A549 (cell line): Measurements from ENCODE around the gene EDN1. TPM values are rescaled to one million over a fixed set of nuclear protein-coding genes. Genes with fewer than 3 reads are reported as not detected.
A peak's percentile ranks its signal among the peaks of the same experiment; 100 is the strongest.

Experiments used
- ATAC-seq, 2 experiments: fragments of 200-7000 bp in 1 of 2; fragments of >200 bp in 1 of 2; cut with Nextera tagmentation in 1 of 2; cut with Tn5 transposase in 1 of 2; 3 replicates each; pipeline versions ENCODE4 v1.8.0 to v1.9.1; 2018 to 2020; ENCODE audit warnings: mild to moderate bottlenecking in 1 of 2, moderate library complexity in 1 of 2
- CTCF ChIA-PET: fragments of 300-600 bp; sonication (Branson Sonifier 250); formaldehyde crosslinking; extraction: SDS; loops from one replicate; lab custom pipeline; 2021; ENCODE audit warnings: antibody characterized with exemption, inconsistent platforms; lab: Yijun Ruan, JAX
- POLR2A ChIA-PET: fragments of 350-600 bp; formaldehyde crosslinking; extraction: SDS; loops from one replicate; lab custom pipeline; 2021; ENCODE audit warnings: antibody characterized with exemption, inconsistent platforms; lab: Yijun Ruan, JAX
- DNase-seq, 2 experiments: peaks; one replicate each; pipeline versions ENCODE4 v3.0.0 to v3.0.0-alpha.2; 2011 to 2016; ENCODE audit warnings: low read depth in 1 of 2, low spot score in 1 of 2
- FAIRE-seq: peaks from 2 replicates; lab custom pipeline; 2011; peaks lifted over from hg19 to GRCh38; lab: Jason Lieb, UNC
- H3K27ac ChIP-seq, 2 experiments: fragments of >200 bp; sonication (Bioruptor Twin); formaldehyde crosslinking; 3 replicates each; pipeline ENCODE4 v1.5.1; 2016 to 2017
- H3K4me1 ChIP-seq: fragments of >200 bp; sonication (Bioruptor Twin); formaldehyde crosslinking; 3 replicates; pipeline ENCODE4 v1.6.1; 2016
- H3K4me2 ChIP-seq: fragments of >200 bp; sonication (Bioruptor Twin); formaldehyde crosslinking; 3 replicates; pipeline ENCODE4 v1.6.1; 2016
- H3K4me3 ChIP-seq: fragments of >200 bp; sonication (Bioruptor Twin); formaldehyde crosslinking; 3 replicates; pipeline ENCODE4 v1.5.1; 2016
- H3K9me3 ChIP-seq: fragments of >200 bp; sonication (Bioruptor Twin); formaldehyde crosslinking; 3 replicates; pipeline ENCODE4 v1.6.1; 2016
- BCL3 ChIP-seq: fragments of >200 bp; sonication (Bioruptor Twin); formaldehyde crosslinking; IDR thresholded peaks from 3 replicates; pipeline ENCODE4 v1.6.1; 2016
- BHLHE40 ChIP-seq: IDR thresholded peaks from 2 replicates; pipeline ENCODE4 v1.6.1; 2012; ENCODE audit warnings: low read depth, low read length, inconsistent platforms
- CBX2 ChIP-seq: fragments of 200-600 bp; sonication (generic); IDR thresholded peaks from 2 replicates; pipeline ENCODE4 v1.6.1; 2016; ENCODE audit warnings: low read depth, mild to moderate bottlenecking, borderline replicate concordance
- CHD2 ChIP-seq: fragments of 150-350 bp; IDR thresholded peaks from 2 replicates; pipeline ENCODE4 v1.6.1; 2014; ENCODE audit warnings: low read length; ENCODE audit not compliant: partially characterized antibody
- E2F6 ChIP-seq: IDR thresholded peaks from 2 replicates; pipeline ENCODE4 v1.6.1; 2012; ENCODE audit warnings: low read depth, borderline replicate concordance
- EHMT2 ChIP-seq: fragments of 200-600 bp; sonication (generic); IDR thresholded peaks from 2 replicates; pipeline ENCODE4 v1.6.1; 2016; ENCODE audit warnings: antibody characterized with exemption, low read depth, mild to moderate bottlenecking, moderate library complexity
- EP300 ChIP-seq, 2 experiments: fragments of >200 bp; sonication (Bioruptor Twin); formaldehyde crosslinking; IDR thresholded peaks; 2 replicates in 1 of 2; 3 replicates in 1 of 2; pipeline ENCODE4 v1.6.1; 2016 to 2017
- FOSL2 ChIP-seq, 2 experiments: fragments of 450-650 bp in 1 of 2; fragments of >200 bp in 1 of 2; sonication (Bioruptor Twin) in 1 of 2; formaldehyde crosslinking; IDR thresholded peaks; 2 replicates each; pipeline versions ENCODE4 v1.5.0 to v1.6.1; 2016 to 2020; ENCODE audit warnings: mild to moderate bottlenecking in 1 of 2, moderate library complexity in 1 of 2
- FOXS1 ChIP-seq: fragments of 250-450 bp; sonication (Bioruptor Pico); IDR thresholded peaks from 2 replicates; pipeline ENCODE4 v1.5.0; 2020; ENCODE audit warnings: mild to moderate bottlenecking, moderate library complexity
- GATA3 ChIP-seq: IDR thresholded peaks from 2 replicates; pipeline ENCODE4 v1.6.1; 2012; ENCODE audit warnings: borderline replicate concordance
- HOXB13 ChIP-seq: fragments of 250-450 bp; sonication (Bioruptor Pico); IDR thresholded peaks from 2 replicates; pipeline ENCODE4 v1.5.0; 2020; ENCODE audit warnings: low read depth, mild to moderate bottlenecking, moderate library complexity
- HOXB5 ChIP-seq: fragments of 250-450 bp; sonication (Bioruptor Pico); IDR thresholded peaks from 2 replicates; pipeline ENCODE4 v1.5.0; 2020; ENCODE audit warnings: mild to moderate bottlenecking, moderate library complexity
- JUN ChIP-seq, 2 experiments: fragments of >200 bp; sonication (Bioruptor Twin); formaldehyde crosslinking; IDR thresholded peaks; 2 replicates in 1 of 2; 3 replicates in 1 of 2; pipeline ENCODE4 v1.6.1; 2016 to 2017
- JUNB ChIP-seq: fragments of >200 bp; sonication (Bioruptor Twin); formaldehyde crosslinking; IDR thresholded peaks from 2 replicates; pipeline ENCODE4 v1.6.1; 2016
- MAFK ChIP-seq: fragments of 450-650 bp; IDR thresholded peaks from 2 replicates; pipeline ENCODE4 v1.6.1; 2014; ENCODE audit not compliant: partially characterized antibody
- MYC ChIP-seq: IDR thresholded peaks from 2 replicates; pipeline ENCODE4 v1.6.1; 2012; ENCODE audit warnings: mild to moderate bottlenecking, inconsistent platforms, low read length, improper control_type of control experiment, borderline replicate concordance
- NFE2L2 ChIP-seq: fragments of 150-350 bp; conservative IDR thresholded peaks from 2 replicates; pipeline ENCODE4 v1.6.1; 2014; ENCODE audit warnings: low read length
- NR3C1 ChIP-seq: fragments of >200 bp; sonication (Bioruptor Twin); formaldehyde crosslinking; IDR thresholded peaks from 3 replicates; pipeline ENCODE4 v1.6.1; 2017
- PHF8 ChIP-seq: fragments of 200-600 bp; sonication (generic); IDR thresholded peaks from 2 replicates; pipeline ENCODE4 v1.6.1; 2016; ENCODE audit warnings: low read depth, mild to moderate bottlenecking, antibody characterized with exemption, moderate library complexity, borderline replicate concordance
- POLR2A ChIP-seq: IDR thresholded peaks from 2 replicates; pipeline ENCODE4 v1.6.1; 2012; ENCODE audit warnings: mild to moderate bottlenecking, low read length
- RAD21 ChIP-seq, 2 experiments: fragments of >200 bp in 1 of 2; sonication (Bioruptor Twin) in 1 of 2; formaldehyde crosslinking in 1 of 2; IDR thresholded peaks in 1 of 2; conservative IDR thresholded peaks in 1 of 2; 2 replicates in 1 of 2; 3 replicates in 1 of 2; pipeline ENCODE4 v1.6.1; 2012 to 2018; ENCODE audit warnings: inconsistent platforms in 1 of 2
- RCOR1 ChIP-seq: fragments of 150-350 bp; IDR thresholded peaks from 2 replicates; pipeline ENCODE4 v1.6.1; 2014; ENCODE audit warnings: antibody characterized with exemption, low read length, low read depth
- SMC3 ChIP-seq: fragments of >200 bp; sonication (Bioruptor Twin); formaldehyde crosslinking; IDR thresholded peaks from 3 replicates; pipeline ENCODE4 v1.6.1; 2018; ENCODE audit warnings: inconsistent platforms
- TFCP2L1 ChIP-seq: fragments of 250-450 bp; sonication (Bioruptor Pico); IDR thresholded peaks from 2 replicates; pipeline ENCODE4 v1.5.0; 2021; ENCODE audit warnings: mild to moderate bottlenecking
- TP53 ChIP-seq: fragments of 250-450 bp; sonication (Bioruptor Pico); IDR thresholded peaks from 2 replicates; pipeline ENCODE4 v1.5.0; 2021; ENCODE audit warnings: mild to moderate bottlenecking, moderate library complexity
- ZC3H11A ChIP-seq: fragments of 450-650 bp; IDR thresholded peaks from 2 replicates; pipeline ENCODE4 v1.6.1; 2014; ENCODE audit warnings: antibody characterized with exemption, mild to moderate bottlenecking
- WGBS: methylation state at CpG from one replicate; pipeline ENCODE4 v1.1.6; 2017; ENCODE audit errors: missing lambda C conversion rate; 5-methylcytosine and 5-hydroxymethylcytosine counted together
- polyA minus RNA-seq: library from RNA; depleted of rRNA, polyadenylated mRNA; stranded (reverse); fragments of >200 nt; gene quantifications from 2 replicates; pipeline ENCODE4 v1.2.3, GENCODE V29; 2011; rRNA and poly(A)+ RNA removed
- polyA plus RNA-seq, 4 experiments: library from polyadenylated mRNA; depleted of rRNA in 3 of 4; stranded (reverse); fragments of >200 nt; fragmentation: RNase III in 1 of 4; extraction: RNeasy Plus Mini Kit Qiagen cat#74134 plus additional on column Dnase treatment in 1 of 4; gene quantifications; 2 replicates in 3 of 4; 3 replicates in 1 of 4; pipeline ENCODE4 v1.2.3, GENCODE V29; 2011 to 2017
- TF ChIP-seq, protein P1 (sequence below): fragments of >200 bp; sonication (Bioruptor Twin); formaldehyde crosslinking; IDR thresholded peaks from 3 replicates; pipeline ENCODE4 v1.5.1; 2016
- TF ChIP-seq, protein P2 (sequence below): IDR thresholded peaks from 2 replicates; pipeline ENCODE4 v1.6.1; 2012
- TF ChIP-seq, protein P3 (sequence below): fragments of 200-600 bp; sonication (generic); IDR thresholded peaks from 2 replicates; pipeline ENCODE4 v1.6.1; 2016; ENCODE audit warnings: antibody characterized with exemption, mild to moderate bottlenecking, moderate library complexity

EDN1 gene
- polyA plus RNA-seq (2011; rRNA removed) (67.1 and 87.4 TPM in 2 replicates), polyA plus RNA-seq (2017; fragmentation: RNase III; extraction: RNeasy Plus Mini Kit Qiagen cat#74134 plus additional on column Dnase treatment) (33.2 to 34.3 TPM (median 33.5 TPM) in 3 replicates), polyA minus RNA-seq (40.1 and 44.8 TPM in 2 replicates)
- 41.2 and 42.5 TPM in 2 replicates for polyA plus RNA-seq (2012; cell fraction: cytosol; rRNA removed)
- polyA plus RNA-seq (2012; cell fraction: nucleus; rRNA removed) = 54.7 and 61.3 TPM in 2 replicates

- Histone ChIP-seq H3K27ac (peak within 1 kb of the TSS; percentile 89 to 95), H3K4me3 (peak within 1 kb of the TSS; percentile 81), H3K4me1 (peaks cover 41% of the 10 kb centered on the region), H3K4me2 (peak within 1 kb of the TSS; percentile 92), H3K9me3 (no peaks in the 10 kb centered on the region)
- DNase-seq (peak; percentile 70 to 93), ATAC-seq (peak; percentile 60 to 64), FAIRE-seq (no peak)
- no peak for TF ChIP-seq PHF8
- TF ChIP-seq JUN (IDR thresholded peaks at IDR 0.05) = peak in 1 of 2 experiments; percentile 93; a peak in 4 of 5 replicates
- peak in 1 of 2 experiments; percentile 34; a peak in 1 of 5 replicates for TF ChIP-seq EP300 (IDR thresholded peaks at IDR 0.05)
- TF ChIP-seq, protein P1, sequence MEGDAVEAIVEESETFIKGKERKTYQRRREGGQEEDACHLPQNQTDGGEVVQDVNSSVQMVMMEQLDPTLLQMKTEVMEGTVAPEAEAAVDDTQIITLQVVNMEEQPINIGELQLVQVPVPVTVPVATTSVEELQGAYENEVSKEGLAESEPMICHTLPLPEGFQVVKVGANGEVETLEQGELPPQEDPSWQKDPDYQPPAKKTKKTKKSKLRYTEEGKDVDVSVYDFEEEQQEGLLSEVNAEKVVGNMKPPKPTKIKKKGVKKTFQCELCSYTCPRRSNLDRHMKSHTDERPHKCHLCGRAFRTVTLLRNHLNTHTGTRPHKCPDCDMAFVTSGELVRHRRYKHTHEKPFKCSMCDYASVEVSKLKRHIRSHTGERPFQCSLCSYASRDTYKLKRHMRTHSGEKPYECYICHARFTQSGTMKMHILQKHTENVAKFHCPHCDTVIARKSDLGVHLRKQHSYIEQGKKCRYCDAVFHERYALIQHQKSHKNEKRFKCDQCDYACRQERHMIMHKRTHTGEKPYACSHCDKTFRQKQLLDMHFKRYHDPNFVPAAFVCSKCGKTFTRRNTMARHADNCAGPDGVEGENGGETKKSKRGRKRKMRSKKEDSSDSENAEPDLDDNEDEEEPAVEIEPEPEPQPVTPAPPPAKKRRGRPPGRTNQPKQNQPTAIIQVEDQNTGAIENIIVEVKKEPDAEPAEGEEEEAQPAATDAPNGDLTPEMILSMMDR = no peak
- TF ChIP-seq NFE2L2 = no peak
- no peak for TF ChIP-seq FOSL2 (IDR thresholded peaks at IDR 0.05)
- TF ChIP-seq FOSL2 (CRISPR knock-in tag; IDR thresholded peaks at IDR 0.05) = peak; percentile 78
- TF ChIP-seq HOXB13 = no peak
- TF ChIP-seq CBX2 = no peak
- peak; percentile 21; the same call in 1 of the 3 replicates for TF ChIP-seq SMC3
- TF ChIP-seq NR3C1 = no peak
- TF ChIP-seq, protein P2, sequence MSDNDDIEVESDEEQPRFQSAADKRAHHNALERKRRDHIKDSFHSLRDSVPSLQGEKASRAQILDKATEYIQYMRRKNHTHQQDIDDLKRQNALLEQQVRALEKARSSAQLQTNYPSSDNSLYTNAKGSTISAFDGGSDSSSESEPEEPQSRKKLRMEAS = peak; percentile 89
- no peak; the same call in 1 of the 2 replicates for TF ChIP-seq TFCP2L1 (CRISPR knock-in tag)
- no peak for TF ChIP-seq FOXS1 (CRISPR knock-in tag)
- peak; percentile 15 for TF ChIP-seq CHD2
- peak; percentile 96 for TF ChIP-seq POLR2A
- TF ChIP-seq MYC = peak; percentile 58; the same call in 1 of the 2 replicates
- TF ChIP-seq, protein P3, sequence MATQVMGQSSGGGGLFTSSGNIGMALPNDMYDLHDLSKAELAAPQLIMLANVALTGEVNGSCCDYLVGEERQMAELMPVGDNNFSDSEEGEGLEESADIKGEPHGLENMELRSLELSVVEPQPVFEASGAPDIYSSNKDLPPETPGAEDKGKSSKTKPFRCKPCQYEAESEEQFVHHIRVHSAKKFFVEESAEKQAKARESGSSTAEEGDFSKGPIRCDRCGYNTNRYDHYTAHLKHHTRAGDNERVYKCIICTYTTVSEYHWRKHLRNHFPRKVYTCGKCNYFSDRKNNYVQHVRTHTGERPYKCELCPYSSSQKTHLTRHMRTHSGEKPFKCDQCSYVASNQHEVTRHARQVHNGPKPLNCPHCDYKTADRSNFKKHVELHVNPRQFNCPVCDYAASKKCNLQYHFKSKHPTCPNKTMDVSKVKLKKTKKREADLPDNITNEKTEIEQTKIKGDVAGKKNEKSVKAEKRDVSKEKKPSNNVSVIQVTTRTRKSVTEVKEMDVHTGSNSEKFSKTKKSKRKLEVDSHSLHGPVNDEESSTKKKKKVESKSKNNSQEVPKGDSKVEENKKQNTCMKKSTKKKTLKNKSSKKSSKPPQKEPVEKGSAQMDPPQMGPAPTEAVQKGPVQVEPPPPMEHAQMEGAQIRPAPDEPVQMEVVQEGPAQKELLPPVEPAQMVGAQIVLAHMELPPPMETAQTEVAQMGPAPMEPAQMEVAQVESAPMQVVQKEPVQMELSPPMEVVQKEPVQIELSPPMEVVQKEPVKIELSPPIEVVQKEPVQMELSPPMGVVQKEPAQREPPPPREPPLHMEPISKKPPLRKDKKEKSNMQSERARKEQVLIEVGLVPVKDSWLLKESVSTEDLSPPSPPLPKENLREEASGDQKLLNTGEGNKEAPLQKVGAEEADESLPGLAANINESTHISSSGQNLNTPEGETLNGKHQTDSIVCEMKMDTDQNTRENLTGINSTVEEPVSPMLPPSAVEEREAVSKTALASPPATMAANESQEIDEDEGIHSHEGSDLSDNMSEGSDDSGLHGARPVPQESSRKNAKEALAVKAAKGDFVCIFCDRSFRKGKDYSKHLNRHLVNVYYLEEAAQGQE = peak; percentile 50
- peak; percentile 91; the same call in 2 of the 3 replicates for TF ChIP-seq BCL3
- TF ChIP-seq MAFK = no peak
- TF ChIP-seq RCOR1 = no peak
- TF ChIP-seq ZC3H11A = no peak
- TF ChIP-seq BHLHE40 = peak; percentile 27; the same call in 1 of the 2 replicates
- no peak for TF ChIP-seq EHMT2
- peak; percentile 69; the same call in 1 of the 2 replicates for TF ChIP-seq GATA3
- no peak for TF ChIP-seq HOXB5 (CRISPR knock-in tag)
- TF ChIP-seq RAD21 (conservative IDR thresholded peaks at IDR 0.05 in 1 of 2, IDR thresholded peaks at IDR 0.05 in 1 of 2) = peak; percentile 11 to 39; a peak in 3 of 5 replicates
- TF ChIP-seq E2F6 = no peak
- TF ChIP-seq JUNB = peak; percentile 55
- TF ChIP-seq TP53 (CRISPR knock-in tag) = no peak
- ChIA-PET POLR2A (interaction anchor here (0.6 to 3.5 kb wide), 21 partner anchors 8 to 676 kb away, joined by 3 to 28 read pairs (median 5); no protein-coding TSS in a partner anchor), CTCF (interaction anchor here (0.7 to 17.8 kb wide), 32 partner anchors 10 to 706 kb away, joined by 3 to 208 read pairs (median 4); no protein-coding TSS in a partner anchor)
- WGBS = 2% methylated on average over 35 of the region's 38 CpGs
Measured at GRCh38 chr6:12289933-12290820, at the start of gene EDN1. Gene EDN1 (plus strand): TSS chr6:12290361. CDS start chr6:12290630, 269 bp downstream.
